Spleen (tissue), 11 donors: ENCODE measurements around the gene CDC42EP3. TPM values are rescaled to one million over a fixed set of nuclear protein-coding genes. Genes with fewer than 3 reads are reported as not detected.

Experiments
- DNase-seq: peaks from one replicate; pipeline ENCODE4 v3.0.0-alpha.2; 2020
- H3K27ac ChIP-seq, 8 donors: fragments of 200-600 bp; sonication (generic) in 7 of 8; 1 replicate in 4 of 8; 2 replicates in 4 of 8; pipeline versions ENCODE4 v1.5.0 to v1.8.0; 2016 to 2021; ENCODE audit warnings: inconsistent platforms in 4 of 8, mild to moderate bottlenecking in 4 of 8, moderate library complexity in 1 of 8
- H3K27me3 ChIP-seq, 7 donors: fragments of 200-600 bp; sonication (generic) in 6 of 7; replicated peaks in 1 of 7; 1 replicate in 4 of 7; 2 replicates in 3 of 7; pipeline versions ENCODE4 v1.5.0 to v1.8.0; 2016 to 2021; ENCODE audit warnings: inconsistent platforms in 3 of 7, mild to moderate bottlenecking in 1 of 7
- H3K36me3 ChIP-seq, 6 donors: fragments of 200-600 bp; sonication (generic) in 5 of 6; 1 replicate in 4 of 6; 2 replicates in 2 of 6; pipeline versions ENCODE4 v1.5.0 to v1.8.0; 2016 to 2021; ENCODE audit warnings: inconsistent platforms in 2 of 6
- H3K4me1 ChIP-seq, 6 donors: fragments of 200-600 bp; sonication (generic) in 5 of 6; 1 replicate in 3 of 6; 2 replicates in 3 of 6; pipeline versions ENCODE4 v1.5.0 to v1.8.0; 2016 to 2021; ENCODE audit warnings: inconsistent platforms in 3 of 6
- H3K4me3 ChIP-seq, 8 donors: fragments of 200-600 bp; sonication (generic) in 7 of 8; 1 replicate in 4 of 8; 2 replicates in 4 of 8; pipeline versions ENCODE4 v1.5.0 to v1.8.0; 2016 to 2021; ENCODE audit warnings: inconsistent platforms in 4 of 8, mild to moderate bottlenecking in 4 of 8, moderate library complexity in 2 of 8
- H3K9me3 ChIP-seq, 8 donors: fragments of 200-600 bp; sonication (generic) in 7 of 8; 1 replicate in 4 of 8; 2 replicates in 4 of 8; pipeline versions ENCODE4 v1.5.0 to v1.8.0; 2016 to 2021; ENCODE audit warnings: inconsistent platforms in 4 of 8
- CTCF ChIP-seq, 11 experiments: fragments of 200-600 bp in 7 of 11; fragments of 450-650 bp in 4 of 11; sonication (generic) in 4 of 11; IDR thresholded peaks in 8 of 11; conservative IDR thresholded peaks in 3 of 11; 1 replicate in 7 of 11; 2 replicates in 4 of 11; pipeline versions ENCODE4 v1.4.0 to v1.8.0; 2016 to 2021; ENCODE audit warnings: antibody characterized with exemption in 11 of 11, inconsistent platforms in 4 of 11, mild to moderate bottlenecking in 1 of 11
- POLR2A ChIP-seq, 3 donors: fragments of 450-650 bp; IDR thresholded peaks; one replicate each; pipeline ENCODE4 v1.5.1; 2017; ENCODE audit warnings: antibody characterized with exemption in 3 of 3, mild to moderate bottlenecking in 1 of 3
- POLR2AphosphoS5 ChIP-seq, 3 donors: sonication (generic); formaldehyde crosslinking; IDR thresholded peaks; one replicate each; pipeline ENCODE4 v1.5.1; 2017; ENCODE audit warnings: antibody characterized with exemption in 3 of 3
- WGBS, 5 donors: extraction: QIAGEN DNeasy Blood & Tissue Kit in 3 of 5; methylation state at CpG; one replicate each; pipeline versions ENCODE4 v1.1.5 to v1.1.7; 2013 to 2018; 5-methylcytosine and 5-hydroxymethylcytosine counted together
- intact Hi-C: fragments of 100-400 bp; cut with DNase I; formaldehyde crosslinking; loops from one replicate; pipeline ENCODE4 v1.15.0; 2023; ENCODE audit warnings: low total_unique reads
- polyA plus RNA-seq, 3 donors: library from polyadenylated mRNA; stranded (reverse); fragments of 200-250 nt; gene quantifications; one replicate each; pipeline ENCODE4 v1.2.1, GENCODE V29; 2013
- total RNA-seq, 7 donors: library from RNA; depleted of rRNA in 3 of 7; stranded (reverse); fragments of >200 nt in 3 of 7; fragmentation: NEBNext Ultra II Directional in 4 of 7; extraction: Animal tissue kit (Norgen Biotek cat#: 25700) in 4 of 7; gene quantifications; one replicate each; pipeline versions ENCODE4 v1.1.0 to v1.2.1, GENCODE V29; 2016 to 2021
- donor health status: healthy with polysubstance abuse.
- donor health status: DM: no; HTN: no; CAD: no; lungs with moderate emphysema.
- donor health status: DM: no; HTN: no; CAD: no.
- donor health status: Bipolar disorder and iron deficiency.
- donor health status: healthy.
- donor health status: DM: no; HTN: no; CAD: no.
- donor health status: DM: yes; HTN: yes; CAD: no.

Gene CDC42EP3
- total and polyA plus RNA-seq, 10 donors, result 9.5 to 57.2 (median 41.2) TPM

- Histone ChIP-seq H3K36me3 (no peaks in the 10 kb centered on the region), H3K27ac (no peak overlapping the region), H3K4me1 (peaks cover 0 to 32% (median 12%) of the 10 kb centered on the region in 6 donors), H3K9me3 (no peaks in the 10 kb centered on the region), H3K4me3 (no peak overlapping the region), H3K27me3 (no peaks in the 10 kb centered on the region)
- no peak for TF ChIP-seq POLR2AphosphoS5 (IDR thresholded peaks at IDR 0.05)
- TF ChIP-seq CTCF (IDR thresholded peaks at IDR 0.05 in 8 of 11, conservative IDR thresholded peaks at IDR 0.05 in 3 of 11), result no peak
- no peak for DNase-seq
- intact Hi-C loops, result no loop called here
- 45 to 98% (median 94%) methylated on average over 2 of the region's 2 CpGs for WGBS, 5 donors
Observed at GRCh38 chr2:37679072-37679695, 7.7 kb upstream of the CDC42EP3 start.

- intact Hi-C loops, result no loop called here
- H3K9me3 ChIP-seq, result no peaks in the 10 kb centered on the region
- WGBS, 5 donors, result 66 to 83% (median 71%) methylated on average over 1 of the region's 1 CpG
Observed at GRCh38 chr2:37676274-37676673, 4.8 kb upstream of the CDC42EP3 start.

GRCh38 chr2:37674946-37675345, 3.5 kb upstream of the CDC42EP3 start:
- no peak overlapping the region for H3K4me3 ChIP-seq
- H3K27me3 ChIP-seq, result no peaks in the 10 kb centered on the region
- no peaks in the 10 kb centered on the region for H3K9me3 ChIP-seq
- DNase-seq, result no peak
- WGBS, 5 donors, result 39 to 64% (median 58%) methylated on average over 2 of the region's 2 CpGs
- intact Hi-C loops, result no loop called here
- peak overlapping the region in 6 of 8 donors; percentile 22 to 72 (median 52) for H3K27ac ChIP-seq
- H3K4me1 ChIP-seq, result peaks cover 4 to 47% (median 24%) of the 10 kb centered on the region in 6 donors
- H3K36me3 ChIP-seq, result no peaks in the 10 kb centered on the region
- no peak for TF ChIP-seq CTCF (IDR thresholded peaks at IDR 0.05 in 8 of 11, conservative IDR thresholded peaks at IDR 0.05 in 3 of 11)

More at GRCh38 chr2:37676274-37676673, 4.8 kb upstream of the CDC42EP3 start:
- Histone ChIP-seq H3K27ac (no peak overlapping the region), H3K4me1 (peaks cover 0 to 36% (median 15%) of the 10 kb centered on the region in 6 donors), H3K36me3 (no peaks in the 10 kb centered on the region), H3K4me3 (no peak overlapping the region), H3K27me3 (no peaks in the 10 kb centered on the region)
- no peak for DNase-seq
- TF ChIP-seq POLR2AphosphoS5 (IDR thresholded peaks at IDR 0.05) (no peak), CTCF (IDR thresholded peaks at IDR 0.05 in 8 of 11, conservative IDR thresholded peaks at IDR 0.05 in 3 of 11) (no peak), POLR2A (IDR thresholded peaks at IDR 0.05) (no peak)

GRCh38 chr2:37672870-37673184, 1.4 kb upstream of the CDC42EP3 start:
- Histone ChIP-seq H3K4me3 (peak overlapping the region; percentile 82 to 95 (median 90)), H3K27me3 (no peaks in the 10 kb centered on the region), H3K9me3 (no peaks in the 10 kb centered on the region), H3K27ac (peak overlapping the region; percentile 86 to 97 (median 94)), H3K36me3 (no peaks in the 10 kb centered on the region), H3K4me1 (peaks cover 12 to 68% (median 44%) of the 10 kb centered on the region in 6 donors)
- no peak for DNase-seq
- intact Hi-C loops, result no loop called here
- TF ChIP-seq POLR2A (IDR thresholded peaks at IDR 0.05) (no peak), POLR2AphosphoS5 (IDR thresholded peaks at IDR 0.05) (no peak), CTCF (IDR thresholded peaks at IDR 0.05 in 8 of 11, conservative IDR thresholded peaks at IDR 0.05 in 3 of 11) (no peak)
- 12 to 26% (median 17%) methylated on average over 6 to 7 of the region's 7 CpGs for WGBS, 5 donors
